Retinal pigment epithelial cell (primary cell): ENCODE data around the gene MRPL53.

Experiments
- DNase-seq: peaks from one replicate; pipeline ENCODE4 v3.0.0-alpha.2; 2010; ENCODE audit warnings: low read depth
- H3K4me3 ChIP-seq: 2 replicates; pipeline ENCODE4 v1.5.1; 2011; ENCODE audit warnings: mild to moderate bottlenecking, low read length, control low read depth, moderate library complexity
- CTCF ChIP-seq: conservative IDR thresholded peaks from 2 replicates; pipeline ENCODE4 v1.5.1; 2011; ENCODE audit warnings: low read depth, low read length, control low read depth, inconsistent platforms

The MRPL53 gene

GRCh38 chr2:74482801-74483674 lies 10.6 kb upstream of the MRPL53 start, which contains the start of the genes CCDC142 and TTC31:
Gene CCDC142 (minus strand): TSS chr2:74482998. CDS start chr2:74482837, 161 bp downstream.
Gene TTC31 (plus strand): TSS chr2:74483081. CDS start chr2:74483096, 15 bp downstream.
- DNase-seq, result peak; percentile 83
- peak; percentile 93 for TF ChIP-seq CTCF
- H3K4me3 ChIP-seq, result peak within 1 kb of the TSS; percentile 84

- TF ChIP-seq CTCF, result no peak
- DNase-seq, result no peak
- H3K4me3 ChIP-seq, result peak overlapping the region; percentile 84
Measured at GRCh38 chr2:74481961-74482800, 9.7 kb upstream of the MRPL53 start.

GRCh38 chr2:74481431-74481830 lies 9.0 kb upstream of the MRPL53 start:
- no peak for DNase-seq
- TF ChIP-seq CTCF, result no peak
- H3K4me3 ChIP-seq, result peak overlapping the region; percentile 84

- no peak for DNase-seq
- H3K4me3 ChIP-seq, result no peak overlapping the region
- TF ChIP-seq CTCF, result peak; percentile 44
Measured at GRCh38 chr2:74474899-74475298, 2.4 kb upstream of the MRPL53 start.

GRCh38 chr2:74474481-74474880 lies 2.0 kb upstream of the MRPL53 start:
- TF ChIP-seq CTCF, result no peak
- no peak overlapping the region for H3K4me3 ChIP-seq
- DNase-seq, result no peak

GRCh38 chr2:74472945-74473258 lies 422 bp upstream of the MRPL53 start:
- H3K4me3 ChIP-seq, result peak overlapping the region; percentile 68
- no peak for DNase-seq
- no peak for TF ChIP-seq CTCF
